ENCODE measurements around the gene KHDRBS2. TPM values are rescaled to one million over a fixed set of nuclear protein-coding genes. Genes with fewer than 3 reads are reported as not detected.
"Not testable (repeated sequence)": the region's sequence is repeated elsewhere in the genome, so short reads cannot be mapped to it uniquely, and the experiment has no call there.

Gene KHDRBS2
- total RNA-seq, 3 donors from 2014 or later = 0.16 TPM; not detected in 2

DNA sequence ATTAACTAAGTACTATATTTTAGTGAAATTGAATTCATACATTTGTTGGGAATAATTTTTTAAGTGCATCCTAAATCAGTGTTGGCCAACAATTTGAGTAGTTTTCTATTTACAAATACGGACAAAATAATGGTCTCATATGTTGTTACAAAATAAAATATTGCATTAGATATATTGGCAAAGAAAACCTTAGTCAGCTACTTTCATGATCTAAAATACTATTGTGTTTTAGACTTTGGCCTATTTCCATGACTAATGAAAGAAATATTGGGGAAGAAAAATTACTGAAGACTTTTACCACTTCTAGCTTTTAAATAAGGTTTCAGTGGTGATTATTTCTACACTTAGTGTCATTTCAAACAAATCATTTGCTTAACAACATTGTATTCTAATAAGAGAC, 498.0 kb downstream of the KHDRBS2 start:
- no peak for DNase-seq (ENCODE audit: low spot score in 2 of 2)
- TF ChIP-seq, protein P1, sequence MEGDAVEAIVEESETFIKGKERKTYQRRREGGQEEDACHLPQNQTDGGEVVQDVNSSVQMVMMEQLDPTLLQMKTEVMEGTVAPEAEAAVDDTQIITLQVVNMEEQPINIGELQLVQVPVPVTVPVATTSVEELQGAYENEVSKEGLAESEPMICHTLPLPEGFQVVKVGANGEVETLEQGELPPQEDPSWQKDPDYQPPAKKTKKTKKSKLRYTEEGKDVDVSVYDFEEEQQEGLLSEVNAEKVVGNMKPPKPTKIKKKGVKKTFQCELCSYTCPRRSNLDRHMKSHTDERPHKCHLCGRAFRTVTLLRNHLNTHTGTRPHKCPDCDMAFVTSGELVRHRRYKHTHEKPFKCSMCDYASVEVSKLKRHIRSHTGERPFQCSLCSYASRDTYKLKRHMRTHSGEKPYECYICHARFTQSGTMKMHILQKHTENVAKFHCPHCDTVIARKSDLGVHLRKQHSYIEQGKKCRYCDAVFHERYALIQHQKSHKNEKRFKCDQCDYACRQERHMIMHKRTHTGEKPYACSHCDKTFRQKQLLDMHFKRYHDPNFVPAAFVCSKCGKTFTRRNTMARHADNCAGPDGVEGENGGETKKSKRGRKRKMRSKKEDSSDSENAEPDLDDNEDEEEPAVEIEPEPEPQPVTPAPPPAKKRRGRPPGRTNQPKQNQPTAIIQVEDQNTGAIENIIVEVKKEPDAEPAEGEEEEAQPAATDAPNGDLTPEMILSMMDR (IDR thresholded peaks at IDR 0.05) = no peak
- no peak for TF ChIP-seq POLR2AphosphoS5 (IDR thresholded peaks at IDR 0.05)
- TF ChIP-seq POLR2A (IDR thresholded peaks at IDR 0.05) = no peak
- no peak overlapping the region for H3K27ac ChIP-seq
- H3K4me3 ChIP-seq = no peak overlapping the region
- intact Hi-C loops (cut with DNase I; ENCODE audit: low total_unique reads) = no loop called here
- H3K9me3 ChIP-seq = no peaks in the 10 kb centered on the region
- no peaks in the 10 kb centered on the region for H3K36me3 ChIP-seq
- no peaks in the 10 kb centered on the region for H3K4me1 ChIP-seq
- H3K27me3 ChIP-seq = no peaks in the 10 kb centered on the region

DNA sequence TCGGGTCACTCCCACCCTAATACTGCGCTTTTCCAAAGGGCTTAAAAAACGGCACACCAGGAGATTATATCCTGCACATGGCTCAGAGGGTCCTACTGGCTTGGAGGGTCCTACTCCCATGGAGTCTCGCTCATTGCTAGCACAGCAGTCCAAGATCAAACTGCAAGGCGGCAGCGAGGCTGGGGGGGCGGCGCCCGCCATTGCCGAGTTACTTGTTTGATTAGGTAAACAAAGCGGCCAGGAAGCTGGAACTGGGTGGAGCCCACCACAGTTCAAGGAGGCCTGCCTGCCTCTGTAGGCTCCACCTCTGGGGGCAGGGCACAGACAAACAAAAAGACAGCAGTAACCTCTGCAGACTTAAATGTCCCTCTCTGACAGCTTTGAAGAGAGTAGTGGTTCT, 516.6 kb downstream of the KHDRBS2 start:
- H3K36me3 ChIP-seq; H3K4me1 ChIP-seq; H3K27me3 ChIP-seq; DNase-seq (ENCODE audit: low spot score in 2 of 2); H3K4me3 ChIP-seq; intact Hi-C loops (cut with DNase I; ENCODE audit: low total_unique reads); H3K9me3 ChIP-seq; H3K27ac ChIP-seq: not testable (repeated sequence)

DNA sequence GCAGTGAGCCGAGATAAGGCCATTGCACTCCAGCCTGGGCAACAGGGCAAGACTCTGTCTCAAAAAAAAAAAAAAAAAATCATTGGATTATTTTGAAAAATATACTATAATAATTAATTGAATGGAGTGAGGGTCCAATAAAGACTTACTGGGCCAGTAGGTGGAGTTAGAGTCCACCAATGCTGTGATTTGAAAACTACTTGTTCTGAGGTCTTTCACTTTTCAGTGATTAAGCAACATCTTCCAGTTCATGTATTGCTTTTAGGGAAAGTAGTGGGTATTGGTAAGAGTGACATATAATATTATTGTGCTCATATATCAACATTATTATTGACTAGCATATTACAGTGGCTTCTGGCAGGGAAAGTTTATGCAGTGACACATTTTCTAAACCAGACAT, 530.3 kb downstream of the KHDRBS2 start:
- Histone ChIP-seq H3K4me3 (no peak overlapping the region), H3K4me1 (no peaks in the 10 kb centered on the region), H3K9me3 (no peaks in the 10 kb centered on the region), H3K27me3 (no peaks in the 10 kb centered on the region), H3K36me3 (no peaks in the 10 kb centered on the region), H3K27ac (no peak overlapping the region)
- no peak for DNase-seq (ENCODE audit: low spot score in 2 of 2)
- no peak for TF ChIP-seq POLR2A (IDR thresholded peaks at IDR 0.05)
- intact Hi-C loops (cut with DNase I; ENCODE audit: low total_unique reads) = no loop called here

DNA sequence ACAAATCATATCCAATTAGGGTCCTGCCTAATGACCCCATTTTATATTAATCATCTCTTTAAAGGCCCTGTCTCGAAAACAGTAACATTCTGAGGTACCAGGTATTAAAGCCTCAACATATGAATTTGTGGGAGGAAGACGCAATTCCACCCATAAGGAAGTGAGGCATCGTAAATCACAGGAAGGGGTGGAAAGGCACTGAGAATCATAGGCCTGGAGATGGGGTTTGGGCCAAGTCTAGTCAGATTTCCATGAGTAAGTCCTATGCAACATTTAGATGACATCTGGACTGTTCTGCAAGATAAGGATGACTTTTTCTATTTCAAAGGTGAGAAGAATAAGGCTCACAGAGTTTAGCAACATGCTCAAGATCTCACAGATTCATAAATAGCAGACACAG, 534.0 kb downstream of the KHDRBS2 start:
- TF ChIP-seq POLR2A (IDR thresholded peaks at IDR 0.05) = no peak
- no peak overlapping the region for H3K27ac ChIP-seq
- no peaks in the 10 kb centered on the region for H3K4me1 ChIP-seq
- H3K36me3 ChIP-seq = no peaks in the 10 kb centered on the region
- H3K4me3 ChIP-seq = no peak overlapping the region
- intact Hi-C loops (cut with DNase I; ENCODE audit: low total_unique reads) = no loop called here
- no peak for DNase-seq (ENCODE audit: low spot score in 2 of 2)
- no peaks in the 10 kb centered on the region for H3K27me3 ChIP-seq
- H3K9me3 ChIP-seq = no peaks in the 10 kb centered on the region

DNA sequence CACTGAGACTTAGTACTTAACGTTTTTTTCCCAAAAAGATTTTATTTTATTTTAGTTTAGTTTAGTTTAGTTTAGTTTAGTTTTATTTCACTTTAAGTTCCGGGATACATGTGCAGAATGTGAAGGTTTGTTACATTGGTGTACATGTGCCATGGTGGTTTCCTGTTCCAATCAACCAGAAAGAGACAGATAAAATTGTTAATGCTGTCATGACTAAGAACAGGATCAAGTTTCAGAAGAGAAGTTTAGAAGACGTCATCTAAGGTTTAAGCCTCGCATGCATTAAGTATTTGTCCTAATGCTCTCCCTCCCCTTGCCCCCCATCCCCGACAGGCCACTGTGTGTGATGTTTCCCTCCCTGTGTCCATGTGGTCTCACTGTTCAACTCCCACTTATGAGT, 540.0 kb downstream of the KHDRBS2 start:
- Histone ChIP-seq H3K4me3 (no peak overlapping the region), H3K27me3 (no peaks in the 10 kb centered on the region), H3K9me3 (no peaks in the 10 kb centered on the region), H3K27ac (no peak overlapping the region), H3K4me1 (no peaks in the 10 kb centered on the region), H3K36me3 (no peaks in the 10 kb centered on the region)
- DNase-seq (ENCODE audit: low spot score in 2 of 2) = no peak
- intact Hi-C loops (cut with DNase I; ENCODE audit: low total_unique reads) = no loop called here
- TF ChIP-seq POLR2A (IDR thresholded peaks at IDR 0.05) = no peak
- TF ChIP-seq, protein P1 (IDR thresholded peaks at IDR 0.05) = no peak
- TF ChIP-seq POLR2AphosphoS5 (IDR thresholded peaks at IDR 0.05) = no peak

DNA sequence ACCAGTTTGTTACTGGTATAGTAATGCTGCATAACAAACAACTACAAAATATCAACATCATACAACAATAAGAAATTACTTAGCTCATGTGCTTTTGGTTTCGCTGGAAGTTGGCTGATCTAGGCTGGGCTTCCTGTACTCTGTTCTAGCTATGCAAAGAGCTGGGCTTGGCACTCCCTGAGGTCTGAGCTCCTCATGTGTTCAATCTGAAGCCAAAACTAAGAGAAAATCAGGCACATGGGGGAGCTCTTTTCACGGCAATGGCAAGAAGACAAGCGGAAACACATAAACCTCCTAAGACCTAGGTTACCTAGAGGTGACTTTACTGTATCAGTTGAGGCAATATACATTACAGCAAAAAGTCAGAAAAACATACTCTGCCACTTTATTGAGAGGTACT, 574.2 kb downstream of the KHDRBS2 start:
- intact Hi-C loops (cut with DNase I; ENCODE audit: low total_unique reads) = no loop called here
- no peak for DNase-seq (ENCODE audit: low spot score in 2 of 2)
- TF ChIP-seq, protein P1 (IDR thresholded peaks at IDR 0.05) = no peak
- TF ChIP-seq POLR2A (IDR thresholded peaks at IDR 0.05) (no peak), POLR2AphosphoS5 (IDR thresholded peaks at IDR 0.05) (no peak)
- Histone ChIP-seq H3K27me3 (no peaks in the 10 kb centered on the region), H3K27ac (no peak overlapping the region), H3K9me3 (no peaks in the 10 kb centered on the region), H3K4me3 (no peak overlapping the region), H3K36me3 (no peaks in the 10 kb centered on the region), H3K4me1 (no peaks in the 10 kb centered on the region)

DNA sequence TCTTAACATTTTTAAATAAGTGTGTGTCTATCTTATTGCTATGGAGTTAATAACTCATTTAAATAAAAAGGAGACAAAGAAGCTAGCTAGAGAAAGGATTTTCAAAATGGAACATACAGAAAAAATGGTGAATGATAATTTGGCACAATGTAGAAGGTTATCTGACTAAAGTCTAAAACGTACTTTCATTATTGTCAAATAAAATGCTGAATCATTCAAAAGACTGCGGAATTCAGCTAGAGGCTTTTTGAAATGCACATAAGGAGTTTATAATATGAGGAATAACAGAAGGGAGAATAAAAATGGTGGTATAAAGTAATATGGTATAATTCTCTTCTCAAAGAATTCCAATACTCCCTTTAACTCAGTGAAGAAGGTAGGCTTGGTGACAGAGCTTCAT, 597.9 kb downstream of the KHDRBS2 start:
- H3K9me3 ChIP-seq = no peaks in the 10 kb centered on the region
- no peak overlapping the region for H3K4me3 ChIP-seq
- no peak for TF ChIP-seq POLR2AphosphoS5 (IDR thresholded peaks at IDR 0.05)
- TF ChIP-seq POLR2A (IDR thresholded peaks at IDR 0.05) = no peak
- H3K27me3 ChIP-seq = no peaks in the 10 kb centered on the region
- H3K36me3 ChIP-seq = no peaks in the 10 kb centered on the region
- no peaks in the 10 kb centered on the region for H3K4me1 ChIP-seq
- H3K27ac ChIP-seq = no peak overlapping the region
- intact Hi-C loops (cut with DNase I; ENCODE audit: low total_unique reads) = no loop called here
- no peak for DNase-seq (ENCODE audit: low spot score in 2 of 2)

Measured in breast epithelium (tissue), 4 donors.